GM12878 (cell line): Measurements from ENCODE around the gene SPAST. TPM values are rescaled to one million over a fixed set of nuclear protein-coding genes. Genes with fewer than 3 reads are reported as not detected.

Source experiments
- ATF7 ChIP-seq: fragments of 450-650 bp; IDR thresholded peaks from 2 replicates; pipeline ENCODE4 v1.6.1; 2016; ENCODE audit warnings: low read depth, mild to moderate bottlenecking
- BCL11A ChIP-seq: IDR thresholded peaks from 2 replicates; pipeline ENCODE4 v1.6.1; 2011; ENCODE audit warnings: low read depth, low read length
- BCLAF1 ChIP-seq: fragments of 450-650 bp; IDR thresholded peaks from 2 replicates; pipeline ENCODE4 v1.6.1; 2017; ENCODE audit warnings: antibody characterized with exemption, mild to moderate bottlenecking, moderate library complexity
- CEBPB ChIP-seq, 2 experiments: fragments of 150-350 bp in 1 of 2; IDR thresholded peaks; 2 replicates each; pipeline ENCODE4 v1.6.1; 2012 to 2014; ENCODE audit warnings: low read depth in 2 of 2, low read length in 2 of 2, borderline replicate concordance in 1 of 2, inconsistent platforms in 1 of 2
- CEBPZ ChIP-seq: fragments of 150-350 bp; IDR thresholded peaks from 2 replicates; pipeline ENCODE4 v1.6.1; 2016; ENCODE audit warnings: low read depth, low read length
- DPF2 ChIP-seq: fragments of 450-650 bp; IDR thresholded peaks from 2 replicates; pipeline ENCODE4 v1.6.1; 2017; ENCODE audit warnings: mild to moderate bottlenecking
- E4F1 ChIP-seq: fragments of 450-650 bp; IDR thresholded peaks from 2 replicates; pipeline ENCODE4 v1.6.1; 2018; ENCODE audit warnings: borderline replicate concordance, mild to moderate bottlenecking; ENCODE audit not compliant: partially characterized antibody
- ETV6 ChIP-seq, 2 experiments: fragments of 450-650 bp in 1 of 2; IDR thresholded peaks in 1 of 2; conservative IDR thresholded peaks in 1 of 2; 2 replicates each; pipeline ENCODE4 v1.6.1; 2014; ENCODE audit warnings: antibody characterized with exemption in 1 of 2, borderline replicate concordance in 1 of 2, low read depth in 1 of 2, mild to moderate bottlenecking in 1 of 2, moderate library complexity in 1 of 2
- FOS ChIP-seq: IDR thresholded peaks from 3 replicates; pipeline ENCODE4 v1.6.1; 2011; ENCODE audit warnings: borderline replicate concordance; ENCODE audit not compliant: insufficient read length; ENCODE audit errors: extremely low read depth
- HSF1 ChIP-seq: fragments of 150-350 bp; IDR thresholded peaks from 2 replicates; pipeline ENCODE4 v1.6.1; 2014; ENCODE audit warnings: mild to moderate bottlenecking, low read depth, low read length
- IRF4 ChIP-seq: IDR thresholded peaks from 2 replicates; pipeline ENCODE4 v1.6.1; 2011; ENCODE audit warnings: low read depth, low read length
- MEF2A ChIP-seq: IDR thresholded peaks from 2 replicates; pipeline ENCODE4 v1.6.1; 2011; ENCODE audit warnings: low read depth, mild to moderate bottlenecking, low read length, moderate library complexity; ENCODE audit not compliant: insufficient read depth
- MEF2B ChIP-seq: fragments of 450-650 bp; IDR thresholded peaks from 2 replicates; pipeline ENCODE4 v1.6.1; 2018; ENCODE audit warnings: mild to moderate bottlenecking, moderate library complexity; ENCODE audit not compliant: partially characterized antibody, poor library complexity, severe bottlenecking
- NFYA ChIP-seq: IDR thresholded peaks from 2 replicates; pipeline ENCODE4 v1.6.1; 2011; ENCODE audit warnings: low read depth, mild to moderate bottlenecking, low read length, improper control_type of control experiment, borderline replicate concordance
- NR2C2 ChIP-seq: IDR thresholded peaks from 2 replicates; pipeline ENCODE4 v1.6.1; 2011; ENCODE audit warnings: borderline replicate concordance, low read depth; ENCODE audit not compliant: control insufficient read depth, insufficient read length
- RAD51 ChIP-seq: fragments of 450-650 bp; IDR thresholded peaks from 2 replicates; pipeline ENCODE4 v1.6.1; 2016; ENCODE audit warnings: moderate library complexity, mild to moderate bottlenecking, inconsistent platforms
- RUNX3 ChIP-seq: IDR thresholded peaks from 2 replicates; pipeline ENCODE4 v1.6.1; 2012; ENCODE audit warnings: low read length, inconsistent platforms
- TARDBP ChIP-seq: IDR thresholded peaks from 2 replicates; pipeline ENCODE4 v1.6.1; 2016; ENCODE audit warnings: borderline replicate concordance
- YBX1 ChIP-seq: fragments of 450-650 bp; IDR thresholded peaks from 2 replicates; pipeline ENCODE4 v1.6.1; 2016; ENCODE audit warnings: antibody characterized with exemption
- polyA plus RNA-seq, 11 experiments: library from polyadenylated mRNA; depleted of rRNA in 4 of 11; unstranded in 6 of 11; stranded (reverse) in 5 of 11; fragments of >200 nt; fragmentation: Nextera tagmentation in 4 of 11; fragmentation: Illumina TruSeq in 1 of 11; extraction: Ambion mirVana in 4 of 11; extraction: Trizol in 1 of 11; gene quantifications; 1 replicate in 1 of 11; 2 replicates in 10 of 11; pipeline versions ENCODE4 v1.2.1 to v1.2.3, GENCODE V29; 2011 to 2016; ENCODE audit warnings: inconsistent platforms in 2 of 11, missing spikeins in 2 of 11, low read depth in 1 of 11
- total RNA-seq, 4 experiments: library from RNA; depleted of rRNA in 3 of 4; stranded (reverse); fragments of >200 nt in 3 of 4; fragmentation: Illumina TruSeq in 1 of 4; extraction: Trizol in 1 of 4; gene quantifications; 2 replicates each; pipeline versions ENCODE4 v1.2.1 to v1.2.3, GENCODE V29; 2013 to 2021

SPAST gene
- total and polyA plus RNA-seq, 10 of the 15 experiments (the other 5 are each of a cell fraction or from before 2014, with no cell fraction given): 4.3 to 21.3 (median 10.0) TPM

- TF ChIP-seq E4F1 (peak; percentile 98), ETV6 (conservative IDR thresholded peaks at IDR 0.05 in 1 of 2, IDR thresholded peaks at IDR 0.05 in 1 of 2; ENCODE audit: borderline replicate concordance in 1 of 2, low read depth in 1 of 2) (no peak), YBX1 (no peak), CEBPZ (no peak), BCL11A (no peak), NFYA (no peak), FOS (no peak), BCLAF1 (no peak), NR2C2 (no peak), HSF1 (no peak), MEF2B (no peak), RAD51 (no peak), MEF2A (no peak), RUNX3 (0 out of 2 replicates have a peak, but pooled peaks have one; percentile 9), DPF2 (no peak), IRF4 (peak; percentile 41; the same call in 1 of the 2 replicates), CEBPB (IDR thresholded peaks at IDR 0.05; ENCODE audit: borderline replicate concordance in 1 of 2, low read depth in 2 of 2, low read length in 2 of 2) (no peak), ATF7 (peak; percentile 18; the same call in 1 of the 2 replicates), TARDBP (0 out of 2 replicates have a peak, but pooled peaks have one; percentile 10)
Measured at GRCh38 chr2:32039447-32040219, 23.7 kb upstream of the SPAST start, which contains the start of gene DPY30 (continued).
